Stimulated activated naive CD8-positive, alpha-beta T cell treated with anti-CD3 and anti-CD28 coated beads, Interleukin-15, Interleukin-2, amounts not matched to agents 100 U/mL and 50 U/mL, for 24 hours (primary cell): ENCODE data around the gene SEPTIN1.

ENCODE experiments used
- ATAC-seq: fragments of 150-1000 bp; cut with Tn5 transposase; one replicate; pipeline ENCODE4 v1.10.0; 2021
- DNase-seq: peaks from one replicate; pipeline ENCODE4 v3.0.0; 2021

The SEPTIN1 gene

DNA sequence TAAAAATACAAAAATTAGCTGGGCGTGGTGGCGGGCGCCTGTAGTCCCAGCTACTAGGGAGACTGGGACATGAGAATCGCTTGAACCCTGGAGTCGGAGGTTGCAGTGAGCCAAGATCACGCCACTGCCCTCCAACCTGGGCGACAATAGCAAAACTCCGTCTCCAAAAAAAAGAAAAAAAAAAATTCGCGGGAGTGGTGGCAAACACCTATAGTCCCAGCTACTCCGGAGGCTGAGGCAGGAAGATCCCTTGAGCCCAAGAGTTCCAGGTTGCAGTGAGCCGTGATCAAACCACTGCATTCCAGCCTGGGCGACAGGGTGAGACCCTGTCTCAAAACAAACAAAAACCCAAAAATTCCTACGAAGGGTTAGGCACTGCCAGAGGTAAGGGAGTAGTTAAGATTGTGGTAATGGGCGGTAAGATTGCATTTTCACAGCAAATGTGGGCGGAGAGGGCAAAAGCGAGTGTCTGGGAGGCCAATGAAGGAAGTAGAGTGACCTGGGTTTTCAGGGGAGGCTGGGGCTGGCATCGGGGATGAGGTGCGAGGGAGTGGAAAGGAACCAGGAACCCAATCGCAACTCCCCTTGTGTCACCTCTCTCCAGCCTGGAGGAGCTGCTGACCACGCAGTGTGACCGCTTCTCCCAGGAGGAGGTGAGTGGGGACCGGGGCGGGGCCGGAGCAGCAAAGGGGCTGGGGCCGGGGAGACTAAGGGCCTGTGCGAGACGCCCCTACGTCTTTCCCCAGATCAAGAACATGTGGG is 5.1 kb downstream of the SEPTIN1 start:
- DNase-seq: no peak
- ATAC-seq: no peak

DNA sequence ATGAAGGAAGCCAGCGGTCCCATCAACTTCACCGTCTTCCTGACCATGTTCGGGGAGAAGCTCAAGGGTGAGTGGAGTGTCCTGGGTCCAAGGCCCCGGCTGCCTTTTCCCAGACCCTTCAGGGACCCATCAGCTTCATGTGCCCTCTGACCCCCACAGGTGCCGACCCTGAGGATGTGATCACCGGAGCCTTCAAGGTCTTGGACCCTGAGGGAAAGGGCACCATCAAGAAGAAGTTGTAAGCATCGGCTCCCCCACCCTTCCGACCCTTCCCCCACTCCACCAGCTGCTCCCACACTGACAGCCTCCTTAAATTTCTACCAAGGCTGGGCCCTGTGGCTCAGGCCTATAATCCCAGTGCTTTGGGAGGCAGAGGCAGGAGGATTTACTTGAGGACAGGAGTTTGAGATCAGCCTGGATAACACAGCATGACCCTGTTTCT is 5.9 kb downstream of the SEPTIN1 start:
- no peak for DNase-seq
- no peak for ATAC-seq

DNA sequence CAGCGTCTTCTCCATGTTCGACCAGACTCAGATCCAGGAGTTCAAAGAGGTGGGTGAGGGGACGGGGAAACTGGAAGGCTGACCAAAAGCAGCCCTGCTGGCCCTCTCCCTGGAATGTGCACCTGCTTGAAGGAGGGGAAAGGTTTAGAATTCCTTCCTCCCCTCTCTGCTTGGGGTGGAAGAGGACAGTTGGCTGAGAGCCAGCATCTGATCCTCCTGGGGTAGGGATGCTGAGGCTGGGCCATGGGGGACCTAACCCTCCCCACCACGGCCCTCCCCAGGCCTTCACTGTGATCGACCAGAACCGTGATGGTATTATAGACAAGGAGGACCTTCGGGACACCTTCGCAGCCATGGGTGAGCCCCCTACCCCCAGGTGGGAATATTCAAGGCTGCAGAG is 6.5 kb downstream of the SEPTIN1 start:
- DNase-seq (no peak), ATAC-seq (no peak)

DNA sequence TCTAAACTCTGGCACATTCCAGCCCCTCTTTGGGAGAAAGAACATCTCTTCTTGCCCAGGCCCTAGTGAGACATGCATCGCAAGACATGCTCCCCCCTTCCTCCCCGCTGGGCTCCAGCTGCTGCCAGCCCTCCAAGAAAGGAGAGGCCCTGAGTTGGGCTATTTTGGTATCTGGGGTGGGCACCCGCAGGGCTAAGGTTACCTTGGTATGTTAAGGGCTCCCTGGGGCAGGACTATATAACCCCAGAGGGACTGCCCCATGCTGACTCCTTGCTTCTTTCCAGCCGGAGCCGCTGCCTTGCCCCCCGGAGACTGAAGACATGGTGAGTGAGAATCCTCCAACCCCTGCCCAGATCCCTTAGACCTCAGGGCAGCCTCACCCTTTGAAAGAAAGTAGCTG is 7.8 kb downstream of the SEPTIN1 start, which contains the start of gene MYL11:
Gene MYL11, plus strand, starts transcription at position 265 of the 400 bp plus-strand sequence. Its CDS starts 56 bp downstream, at position 321.
- ATAC-seq: no peak
- DNase-seq: no peak

DNA sequence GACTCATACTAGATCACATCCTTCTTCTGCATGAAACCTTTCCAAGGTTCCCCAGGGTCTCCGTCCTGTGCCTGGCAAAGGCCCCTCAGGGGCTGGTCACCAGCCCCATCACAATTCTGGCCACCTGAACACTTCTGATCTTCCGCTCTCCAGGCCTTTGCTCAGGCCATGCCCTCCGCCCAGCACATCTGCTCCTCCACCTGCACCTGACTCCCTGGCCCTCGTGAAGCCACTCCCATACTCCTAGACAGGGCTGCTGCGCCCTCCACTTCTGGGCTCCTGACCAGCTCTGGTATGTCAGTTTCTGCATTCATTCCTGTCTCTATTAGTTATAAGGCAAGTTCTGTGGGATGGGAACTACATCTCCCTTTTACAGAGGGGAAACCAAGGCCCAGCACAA is 9.6 kb downstream of the SEPTIN1 start:
- ATAC-seq (no peak), DNase-seq (no peak)

DNA sequence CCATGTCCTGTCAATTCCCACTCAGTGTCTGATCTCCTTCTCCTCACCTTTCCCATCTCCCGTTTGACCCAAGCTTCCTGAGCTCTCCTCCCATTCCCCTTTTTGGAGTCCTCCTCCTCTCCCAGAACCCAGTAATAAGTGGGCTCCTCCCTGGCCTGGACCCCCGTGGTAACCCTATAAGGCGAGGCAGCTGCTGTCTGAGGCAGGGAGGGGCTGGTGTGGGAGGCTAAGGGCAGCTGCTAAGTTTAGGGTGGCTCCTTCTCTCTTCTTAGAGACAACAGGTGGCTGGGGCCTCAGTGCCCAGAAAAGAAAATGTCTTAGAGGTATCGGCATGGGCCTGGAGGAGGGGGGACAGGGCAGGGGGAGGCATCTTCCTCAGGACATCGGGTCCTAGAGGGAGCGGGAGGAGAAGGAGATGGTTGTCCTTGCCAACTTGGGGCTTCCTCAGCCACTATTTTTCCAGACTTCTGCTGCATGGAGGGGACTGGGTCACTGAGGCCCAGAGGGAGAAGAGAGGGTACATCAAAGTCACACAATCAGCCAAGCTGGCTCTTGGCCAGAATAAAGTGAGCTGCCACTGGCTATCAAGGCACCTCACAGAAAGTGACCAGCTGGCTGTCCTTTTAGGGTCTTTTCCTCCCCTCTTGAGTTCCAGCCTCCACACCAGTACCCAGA is 10.2 kb downstream of the SEPTIN1 start:
- DNase-seq (no peak), ATAC-seq (no peak)

DNA sequence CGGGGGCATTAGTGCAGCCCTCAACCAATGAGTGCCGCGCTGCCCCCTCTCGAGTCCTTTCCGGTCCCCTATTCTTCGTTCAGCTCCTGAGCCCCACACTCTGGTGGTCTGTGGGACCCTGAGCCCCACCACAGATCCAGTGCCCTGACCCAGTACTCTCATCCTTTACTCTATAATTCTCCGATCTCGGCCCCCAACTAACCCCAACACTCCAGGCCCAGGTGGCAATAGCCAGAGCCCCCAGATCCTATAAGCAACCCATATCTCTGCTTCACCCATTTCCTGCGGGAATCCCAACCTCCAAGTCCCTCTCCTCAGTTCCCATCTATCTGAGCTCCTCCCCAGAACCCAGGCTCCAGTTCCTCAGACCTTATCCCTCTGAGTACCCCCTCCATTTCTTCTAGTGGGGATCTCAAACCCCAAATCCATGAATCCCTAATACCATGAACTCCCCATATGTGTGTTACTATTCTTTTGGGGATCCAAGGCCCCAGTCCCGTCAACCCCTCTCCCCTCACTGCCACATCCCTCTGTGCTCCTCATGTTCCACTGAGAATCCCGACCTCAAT is 11.0 kb downstream of the SEPTIN1 start:
- ATAC-seq: no peak

DNA sequence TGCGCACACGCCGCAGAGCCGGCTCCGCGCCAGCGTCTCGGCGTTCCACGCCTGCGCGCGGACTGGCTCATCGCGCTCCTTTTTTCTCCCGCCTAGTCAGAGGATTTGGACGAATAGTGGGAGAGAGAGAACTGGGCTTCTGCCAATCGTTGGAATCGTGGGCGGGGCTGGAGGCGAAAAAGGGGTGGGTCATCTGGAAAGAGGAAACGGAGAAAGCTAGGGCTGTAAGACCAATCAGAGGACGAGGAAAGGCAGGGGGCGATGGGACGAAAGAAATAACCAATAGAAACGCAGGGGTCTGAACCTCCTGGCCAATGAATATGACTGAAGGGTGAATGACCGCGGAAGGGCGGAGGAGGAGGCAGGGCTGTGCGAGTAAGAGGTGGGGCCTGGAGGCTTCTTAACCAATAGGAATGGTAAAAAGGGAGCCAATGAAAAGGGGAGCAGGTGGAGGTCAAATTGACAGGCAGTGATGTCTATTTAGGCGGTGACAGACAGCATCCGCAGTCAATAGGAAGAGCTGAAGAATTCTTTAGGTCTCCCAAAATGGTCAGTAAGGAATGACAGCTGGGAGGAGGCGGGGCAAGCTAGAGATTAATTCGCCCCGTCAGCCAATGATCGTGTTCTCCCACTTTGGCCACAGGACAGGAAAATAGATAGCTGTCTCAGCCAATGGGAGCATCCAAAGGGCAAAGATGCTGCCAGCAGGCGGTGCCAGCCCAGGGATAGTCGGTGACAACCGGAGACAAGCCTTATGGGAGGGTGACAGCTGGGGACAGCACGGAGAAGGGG is 11.7 kb downstream of the SEPTIN1 start, which contains the start of gene TBC1D10B:
Gene TBC1D10B, minus strand, starts transcription at position 39 of the 792 bp plus-strand sequence. CDS start 311 bp downstream, outside the sequence.
- peak; percentile 98 for DNase-seq
- peak; percentile 90 for ATAC-seq

More for the DNA sequence above, 11.0 kb downstream of the SEPTIN1 start:
- DNase-seq: no peak

DNA sequence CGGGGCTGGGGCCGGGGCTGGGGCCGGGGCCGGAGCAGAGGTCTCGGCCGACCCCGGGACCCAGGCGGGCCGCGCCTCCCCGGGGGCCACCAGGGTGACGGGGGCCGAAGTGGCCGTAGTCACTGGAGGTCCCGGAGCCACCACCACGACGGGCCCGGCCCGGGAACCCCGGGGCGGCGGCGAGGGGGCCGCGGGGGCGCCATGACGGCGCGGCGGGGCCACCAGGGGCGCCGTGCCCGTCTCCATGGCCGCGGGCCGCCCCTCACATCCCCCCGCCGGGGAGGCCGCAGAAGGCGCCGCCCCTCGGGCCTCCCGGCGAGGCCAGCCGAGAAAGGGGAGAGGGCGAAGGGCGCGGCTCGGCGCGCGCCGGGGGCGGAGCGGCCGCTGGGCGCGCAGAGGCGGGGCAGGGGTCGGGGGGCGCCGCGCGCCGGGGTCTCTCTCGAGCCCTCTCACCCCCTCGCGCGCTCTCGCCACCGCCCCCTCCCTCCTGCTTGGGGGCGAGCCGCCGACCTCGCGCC is 12.4 kb downstream of the SEPTIN1 start:
- DNase-seq (no peak), ATAC-seq (peak; percentile 4)

DNA sequence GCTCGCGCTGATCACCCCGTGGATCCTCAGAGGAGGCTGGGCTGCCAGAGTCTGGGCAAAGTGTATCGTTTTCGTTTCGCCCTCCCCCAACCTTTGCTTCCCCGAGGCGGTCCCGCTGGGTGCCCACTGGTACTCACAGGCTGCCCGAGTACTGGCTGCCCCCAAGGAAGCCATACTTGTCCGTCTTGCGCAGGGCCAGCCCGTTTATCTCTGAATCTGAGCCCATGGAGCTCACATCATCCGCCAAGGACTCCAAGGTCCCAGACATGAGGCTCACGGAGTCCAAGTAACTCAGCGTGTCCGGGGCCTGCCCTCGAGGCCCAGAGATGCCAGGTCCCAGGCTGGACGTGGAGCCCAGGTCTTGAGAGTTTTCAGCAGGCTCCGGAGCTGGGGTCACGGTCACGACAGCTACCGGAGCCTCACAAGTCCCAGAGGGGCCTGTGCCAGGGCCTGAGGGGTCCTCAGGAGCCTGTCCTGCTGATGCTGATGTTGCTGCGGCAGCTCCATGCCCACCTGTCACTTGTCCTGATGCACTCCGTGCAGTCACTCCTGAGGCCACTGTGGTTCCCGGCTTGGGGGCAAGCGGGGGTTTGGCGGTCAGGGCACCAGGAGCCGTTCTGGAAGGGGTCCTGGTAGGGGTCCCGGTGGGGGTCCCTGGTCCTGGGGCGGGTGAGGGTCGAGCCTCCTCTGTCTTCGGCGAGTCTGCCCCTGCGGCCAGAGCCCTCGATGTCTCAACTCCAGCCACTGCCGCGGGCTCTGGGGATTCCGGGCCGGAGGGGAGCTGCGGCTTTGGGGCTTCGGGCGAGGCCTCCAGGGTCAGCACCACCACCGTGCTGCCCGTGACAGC is 13.0 kb downstream of the SEPTIN1 start:
- ATAC-seq: no peak
- peak; percentile 35 for DNase-seq

DNA sequence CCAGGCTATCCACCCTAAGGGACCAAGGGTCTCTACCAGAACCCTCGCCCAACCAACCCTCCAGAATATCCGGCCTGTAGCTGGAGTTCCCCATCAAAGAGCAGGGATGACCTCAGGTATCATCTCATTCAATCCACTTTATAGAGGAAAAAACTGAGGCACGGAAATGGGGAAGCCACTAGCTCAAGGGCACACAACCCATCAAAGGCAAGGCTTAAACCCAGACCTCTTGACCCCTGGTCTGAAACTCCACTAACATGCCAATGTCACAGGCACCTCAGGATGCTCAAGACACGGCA is 13.6 kb downstream of the SEPTIN1 start:
- DNase-seq: no peak
- ATAC-seq: no peak

DNA sequence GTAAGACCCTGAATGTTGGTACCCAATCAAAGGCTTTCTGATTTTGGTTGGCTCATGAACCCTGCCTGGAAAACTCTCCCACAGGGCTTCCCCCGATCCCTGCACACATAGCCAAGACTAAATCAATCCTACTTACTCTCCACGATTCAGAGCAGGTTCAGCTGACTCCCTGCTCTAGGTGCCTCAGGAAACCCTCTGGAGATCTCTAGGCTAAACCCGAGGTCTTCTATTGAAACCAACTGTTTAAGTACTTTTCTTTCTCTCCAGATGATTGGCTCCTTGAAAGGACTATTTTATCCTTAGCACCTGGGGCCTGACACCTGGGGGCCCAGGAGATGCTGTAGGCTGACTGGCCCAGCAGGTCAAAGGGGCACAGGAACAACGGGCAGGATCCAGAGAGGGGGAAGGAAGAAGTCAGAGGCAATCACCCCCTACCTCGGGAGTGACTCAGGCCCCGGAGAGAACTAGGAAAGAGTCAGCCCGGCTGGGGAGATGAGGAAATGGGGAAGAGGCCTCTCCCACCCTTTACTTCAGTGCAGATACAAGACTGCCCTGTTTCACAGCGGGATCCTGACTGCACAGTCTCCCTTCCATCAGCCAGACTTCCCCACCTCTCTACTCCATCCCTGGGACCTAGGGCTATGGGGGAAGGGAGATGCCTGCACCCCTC is 14.1 kb downstream of the SEPTIN1 start:
- ATAC-seq: no peak
- no peak for DNase-seq

DNA sequence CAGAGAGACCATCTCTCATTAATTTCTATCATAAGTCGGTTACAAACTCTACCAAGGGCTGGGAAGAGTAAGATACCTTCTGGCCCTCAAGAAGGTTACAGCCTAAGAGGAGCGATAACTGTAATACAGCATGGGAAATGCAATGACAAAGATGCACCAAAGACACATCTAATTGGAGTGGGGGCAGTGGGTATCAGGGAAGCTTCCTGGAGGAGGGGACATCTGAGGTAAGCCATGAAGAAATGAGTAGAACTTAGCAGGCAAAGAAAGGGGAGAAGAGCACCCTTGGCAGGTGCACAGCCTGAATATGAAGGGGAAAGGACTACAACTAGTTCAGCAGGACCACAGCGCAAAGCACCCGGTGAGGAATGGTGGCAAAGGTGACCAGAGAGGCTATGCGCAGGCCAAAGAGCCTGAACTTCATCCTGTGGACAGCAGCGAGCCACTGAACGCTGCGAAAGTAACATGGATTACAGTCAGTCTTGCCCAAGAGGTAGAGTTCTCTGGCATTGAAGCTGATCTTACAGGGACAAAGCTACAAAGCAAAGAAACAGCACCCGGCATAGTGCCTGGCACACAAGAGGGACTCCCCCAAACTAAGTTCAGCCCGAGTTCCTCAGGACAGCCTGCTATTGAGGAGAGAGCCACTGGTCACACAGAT is 14.9 kb downstream of the SEPTIN1 start:
- no peak for ATAC-seq
- DNase-seq: no peak

DNA sequence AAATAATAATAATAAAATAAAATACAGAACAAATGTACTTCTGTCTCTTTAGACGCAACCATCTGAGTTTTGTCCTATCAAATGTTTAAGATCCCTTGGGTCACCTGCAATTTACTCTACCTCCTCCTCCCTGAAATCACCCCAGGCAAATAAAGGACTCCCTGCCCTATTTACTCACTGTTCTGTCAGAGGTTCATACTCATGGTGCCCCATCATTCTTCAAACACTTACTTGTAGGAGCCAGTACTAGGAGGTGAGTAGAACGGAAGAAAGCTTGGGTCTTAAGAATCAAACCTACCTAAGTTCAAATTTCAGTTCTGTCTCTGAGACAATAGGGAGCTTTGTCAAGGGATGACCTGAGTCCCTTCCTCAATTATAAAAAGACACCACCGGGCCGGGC is 15.8 kb downstream of the SEPTIN1 start:
- no peak for DNase-seq
- no peak for ATAC-seq

DNA sequence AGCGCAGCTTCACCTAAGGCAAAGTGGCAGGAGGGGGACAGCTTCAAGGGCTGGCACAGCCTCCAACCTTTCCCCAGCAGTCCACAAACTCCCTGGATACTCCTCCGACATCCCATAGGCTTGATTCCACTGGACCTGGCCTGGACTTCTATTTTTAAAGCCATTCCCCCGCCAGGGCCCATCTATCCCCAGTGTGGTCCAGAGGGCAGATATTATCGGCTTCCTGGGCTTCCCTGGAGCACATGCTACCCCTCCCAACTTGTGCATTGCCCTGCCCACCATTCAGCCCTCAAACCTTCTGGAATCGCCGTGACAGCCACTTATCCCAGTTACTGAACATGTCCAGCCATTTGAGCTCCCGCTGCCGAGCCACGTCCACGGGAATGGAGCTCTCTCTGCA is 17.2 kb downstream of the SEPTIN1 start:
- ATAC-seq: no peak
- DNase-seq: no peak

DNA sequence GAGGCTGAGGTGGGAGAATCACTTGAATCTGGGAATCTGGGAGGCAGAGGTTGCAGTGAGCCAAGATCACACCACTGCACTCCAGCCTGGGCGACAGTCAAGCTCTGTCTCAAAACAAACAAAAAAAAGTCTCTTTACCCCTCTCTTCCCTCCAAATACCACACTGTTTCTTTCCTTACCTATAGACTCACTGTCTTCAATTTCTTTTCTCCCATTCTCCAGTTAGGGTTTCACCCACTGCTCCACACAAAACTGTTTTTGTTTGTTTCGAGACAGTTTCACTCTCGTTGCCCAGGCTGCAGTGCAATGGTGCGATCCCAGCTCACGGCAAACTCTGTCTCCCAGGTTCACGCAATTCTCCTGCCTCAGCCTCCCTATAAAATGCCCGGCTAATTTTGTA is 21.2 kb downstream of the SEPTIN1 start:
- ATAC-seq: no peak
- no peak for DNase-seq

DNA sequence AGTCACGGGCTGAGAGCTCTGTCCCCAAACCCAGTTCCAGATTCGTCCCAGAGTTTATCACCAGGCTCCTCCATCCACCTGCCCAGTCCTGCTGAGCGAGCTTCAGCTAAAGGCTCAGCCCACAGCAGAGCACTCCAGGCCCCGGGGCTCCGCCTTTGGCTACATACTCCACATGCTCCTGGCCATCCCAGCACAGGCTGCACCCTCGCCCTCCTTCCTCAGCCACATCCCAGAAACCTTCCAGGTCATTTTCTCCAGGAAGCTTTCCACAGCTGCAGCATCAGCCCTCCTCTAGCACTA is 22.5 kb downstream of the SEPTIN1 start:
- ATAC-seq: no peak
- DNase-seq: no peak

DNA sequence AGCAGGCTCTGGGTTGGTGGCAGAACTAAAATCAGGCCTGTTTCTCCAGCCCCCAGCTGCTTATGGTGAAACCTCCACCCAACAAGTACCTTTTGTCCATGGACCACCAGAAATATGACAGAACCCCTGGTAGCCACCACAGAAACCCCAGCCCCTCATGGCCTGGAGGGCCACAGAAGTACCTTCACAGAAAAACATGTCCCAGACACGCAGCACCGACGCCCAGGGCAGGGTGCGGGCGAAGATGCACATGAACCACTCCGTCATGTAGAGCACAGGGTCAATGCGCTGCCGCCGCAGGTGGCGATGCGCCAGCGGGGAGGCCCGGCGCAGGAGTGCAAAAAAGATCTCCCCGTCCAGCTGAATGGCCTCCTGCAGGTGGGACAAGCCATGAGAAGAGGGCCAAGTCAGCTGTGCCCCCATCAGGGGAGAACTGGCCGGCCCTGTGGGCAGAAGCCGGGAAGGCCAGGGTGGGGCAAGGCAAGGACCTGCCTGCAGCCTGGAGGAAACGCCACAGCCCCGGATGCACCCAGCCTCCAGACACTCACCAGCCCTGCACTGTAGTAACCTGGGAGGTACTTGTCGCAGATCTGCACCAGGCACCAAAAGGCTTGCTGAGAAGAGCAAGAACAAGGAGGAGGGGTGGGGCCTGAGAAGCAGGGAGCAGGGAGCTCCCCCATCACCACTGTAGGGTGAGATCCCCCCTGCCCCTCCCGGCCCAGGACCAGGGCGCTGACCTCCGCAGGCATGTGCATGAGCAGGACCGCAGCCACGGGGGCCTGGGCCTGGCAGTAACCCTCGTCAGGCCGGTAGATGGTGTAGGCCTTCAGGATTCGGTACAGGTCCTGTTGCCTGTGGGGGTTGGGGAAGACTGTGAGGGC is 23.1 kb downstream of the SEPTIN1 start:
- no peak for DNase-seq

DNA sequence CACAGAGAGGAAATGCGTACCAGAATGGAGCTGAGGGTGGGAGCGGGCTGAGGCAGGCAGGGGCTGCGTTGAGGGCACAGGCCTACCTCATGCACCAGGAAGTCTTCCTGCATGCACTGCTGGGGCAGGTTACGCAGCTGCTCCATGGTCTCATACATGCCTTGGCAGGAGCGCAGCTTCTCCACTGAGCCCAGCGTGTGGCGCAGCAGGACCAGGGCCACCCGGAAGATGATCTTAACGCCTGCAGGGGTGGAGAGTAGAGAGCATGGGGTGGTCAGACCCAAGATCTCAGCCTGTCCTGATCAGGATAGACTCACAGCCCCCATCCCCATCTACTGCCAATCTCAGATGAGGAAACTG is 23.8 kb downstream of the SEPTIN1 start:
- no peak for ATAC-seq
- DNase-seq: no peak

More for the DNA sequence above, 23.1 kb downstream of the SEPTIN1 start:
- ATAC-seq: no peak
